Activated T-helper 1 cell treated with Interleukin-2 at 50 U/mL for 16 hours (primary cell): ENCODE results near the gene RASGRP2.

Experiments used
- DNase-seq: peaks from one replicate; pipeline ENCODE4 v3.0.0-alpha.2; 2020; ENCODE audit warnings: low read depth

The RASGRP2 gene

GRCh38 chr11:64755681-64756361 lies 11.9 kb upstream of the RASGRP2 start:
- no peak for DNase-seq

GRCh38 chr11:64754919-64755662 lies 11.1 kb upstream of the RASGRP2 start:
- DNase-seq, result no peak

GRCh38 chr11:64754124-64754918 lies 10.4 kb upstream of the RASGRP2 start:
- DNase-seq, result no peak

GRCh38 chr11:64753380-64754123 lies 9.6 kb upstream of the RASGRP2 start:
- DNase-seq, result no peak

- no peak for DNase-seq
These were observed 9.1 kb upstream of the RASGRP2 start for GRCh38 chr11:64753019-64753379.

GRCh38 chr11:64752175-64752970 lies 8.4 kb upstream of the RASGRP2 start:
- no peak for DNase-seq

- DNase-seq, result no peak
These were observed 7.6 kb upstream of the RASGRP2 start for GRCh38 chr11:64751580-64751979.

GRCh38 chr11:64751136-64751535 lies 7.2 kb upstream of the RASGRP2 start:
- no peak for DNase-seq

- DNase-seq, result no peak
These were observed 6.6 kb upstream of the RASGRP2 start for GRCh38 chr11:64750361-64751054.

GRCh38 chr11:64747961-64748665 lies 4.2 kb upstream of the RASGRP2 start:
- DNase-seq, result no peak

GRCh38 chr11:64746486-64746885 lies 2.5 kb upstream of the RASGRP2 start:
- no peak for DNase-seq

- peak; percentile 73 for DNase-seq
These were observed 1.8 kb upstream of the RASGRP2 start for GRCh38 chr11:64745521-64746328.

- DNase-seq, result peak; percentile 91
These were observed 1.2 kb upstream of the RASGRP2 start for GRCh38 chr11:64745189-64745520.

GRCh38 chr11:64744544-64745188 lies 724 bp upstream of the RASGRP2 start:
- DNase-seq, result peak; percentile 44

GRCh38 chr11:64742889-64743590 lies 902 bp downstream of the RASGRP2 start:
- DNase-seq, result peak; percentile 73

GRCh38 chr11:64742087-64742888 lies 1.7 kb downstream of the RASGRP2 start:
- DNase-seq, result no peak

- no peak for DNase-seq
These were observed 2.4 kb downstream of the RASGRP2 start for GRCh38 chr11:64741375-64742086.
